Measurements from ENCODE around the gene FHIT. TPM values are rescaled to one million over a fixed set of nuclear protein-coding genes. Genes with fewer than 3 reads are reported as not detected.

Gene FHIT
- total RNA-seq, 1 experiment from 2014 or later = 9.8 TPM

DNA sequence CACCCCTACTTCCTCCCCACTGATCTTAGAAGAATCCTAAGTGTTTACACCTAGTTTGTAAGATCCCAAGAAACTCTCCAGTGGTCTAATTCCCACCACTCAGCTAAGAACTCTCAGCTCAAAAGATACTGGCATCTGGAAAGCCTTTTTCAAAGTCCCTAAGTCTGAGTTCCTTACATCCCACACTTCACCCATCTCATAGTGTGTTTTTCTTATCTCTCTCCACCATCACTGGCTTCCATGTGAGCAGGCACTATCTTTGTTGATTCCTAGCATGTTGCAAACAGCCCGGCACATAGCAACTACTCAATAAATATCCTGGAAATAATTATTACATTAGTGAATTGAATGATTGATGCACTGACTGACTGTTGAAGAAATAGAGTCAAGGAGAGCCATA, 173.7 kb downstream of the FHIT start:
- Histone ChIP-seq H3F3A (ENCODE audit: insufficient read depth, low read depth) (no peaks in the 10 kb centered on the region), H3K36me3 (ENCODE audit: low read depth) (no peaks in the 10 kb centered on the region), H3K4me1 (replicated peaks; ENCODE audit: insufficient read depth) (no peaks in the 10 kb centered on the region), H2AFZ (no peak overlapping the region), H3K9me2 (ENCODE audit: insufficient read depth) (no peaks in the 10 kb centered on the region), H3K4me3 (no peak overlapping the region), H3K79me2 (ENCODE audit: low read depth) (no peaks in the 10 kb centered on the region), H3K27ac (no peak overlapping the region), H3K4me2 (no peak overlapping the region), H3K9me3 (ENCODE audit: insufficient read depth, low read depth) (no peaks in the 10 kb centered on the region), H4K20me1 (ENCODE audit: insufficient read depth) (no peaks in the 10 kb centered on the region), H3K27me3 (ENCODE audit: insufficient read depth, low read depth) (no peaks in the 10 kb centered on the region)
- no peak for TF ChIP-seq EZH2 (IDR thresholded peaks at IDR 0.05; ENCODE audit: low read depth)
- TF ChIP-seq, protein P1, sequence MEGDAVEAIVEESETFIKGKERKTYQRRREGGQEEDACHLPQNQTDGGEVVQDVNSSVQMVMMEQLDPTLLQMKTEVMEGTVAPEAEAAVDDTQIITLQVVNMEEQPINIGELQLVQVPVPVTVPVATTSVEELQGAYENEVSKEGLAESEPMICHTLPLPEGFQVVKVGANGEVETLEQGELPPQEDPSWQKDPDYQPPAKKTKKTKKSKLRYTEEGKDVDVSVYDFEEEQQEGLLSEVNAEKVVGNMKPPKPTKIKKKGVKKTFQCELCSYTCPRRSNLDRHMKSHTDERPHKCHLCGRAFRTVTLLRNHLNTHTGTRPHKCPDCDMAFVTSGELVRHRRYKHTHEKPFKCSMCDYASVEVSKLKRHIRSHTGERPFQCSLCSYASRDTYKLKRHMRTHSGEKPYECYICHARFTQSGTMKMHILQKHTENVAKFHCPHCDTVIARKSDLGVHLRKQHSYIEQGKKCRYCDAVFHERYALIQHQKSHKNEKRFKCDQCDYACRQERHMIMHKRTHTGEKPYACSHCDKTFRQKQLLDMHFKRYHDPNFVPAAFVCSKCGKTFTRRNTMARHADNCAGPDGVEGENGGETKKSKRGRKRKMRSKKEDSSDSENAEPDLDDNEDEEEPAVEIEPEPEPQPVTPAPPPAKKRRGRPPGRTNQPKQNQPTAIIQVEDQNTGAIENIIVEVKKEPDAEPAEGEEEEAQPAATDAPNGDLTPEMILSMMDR (conservative IDR thresholded peaks at IDR 0.05) = no peak
- ChIA-PET POLR2A (ENCODE audit: unreplicated experiment) (interaction anchor here (0.6 kb wide), 1 partner anchor 79 kb away, joined by 6 read pairs; no protein-coding TSS in a partner anchor), CTCF (no interaction called here)
- intact Hi-C loops (cut with micrococcal nuclease; ENCODE audit: unreplicated experiment) = no loop called here
- BruUV-seq (replicated peaks) = no TSS peak
- no peak for DNase-seq

DNA sequence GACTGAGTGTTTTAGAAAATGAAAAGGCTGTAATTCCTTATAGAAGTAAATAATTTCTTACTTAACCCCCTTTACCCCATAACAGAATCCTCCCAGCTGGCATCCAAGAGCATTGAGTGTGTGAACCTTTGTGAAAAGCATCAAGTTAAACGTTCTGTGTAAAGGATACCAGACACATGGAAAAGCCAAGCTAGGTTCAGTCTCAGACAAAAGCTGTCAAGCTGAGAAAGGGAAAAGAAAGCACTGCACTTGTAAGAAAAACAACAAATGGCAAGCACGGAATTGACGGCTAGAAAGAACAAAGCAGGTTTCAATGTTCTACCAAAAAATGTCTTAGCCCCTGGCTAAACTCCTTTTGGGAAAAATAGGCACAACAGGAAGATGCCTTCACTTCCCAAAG, 176.5 kb downstream of the FHIT start:
- Histone ChIP-seq H3F3A (ENCODE audit: insufficient read depth, low read depth) (no peaks in the 10 kb centered on the region), H3K4me3 (no peak overlapping the region), H4K20me1 (ENCODE audit: insufficient read depth) (no peaks in the 10 kb centered on the region), H2AFZ (no peak overlapping the region), H3K9me3 (ENCODE audit: insufficient read depth, low read depth) (no peaks in the 10 kb centered on the region), H3K27ac (no peak overlapping the region), H3K9me2 (ENCODE audit: insufficient read depth) (no peaks in the 10 kb centered on the region), H3K27me3 (ENCODE audit: insufficient read depth, low read depth) (no peaks in the 10 kb centered on the region), H3K79me2 (ENCODE audit: low read depth) (no peaks in the 10 kb centered on the region), H3K36me3 (ENCODE audit: low read depth) (no peaks in the 10 kb centered on the region), H3K4me1 (replicated peaks; ENCODE audit: insufficient read depth) (no peaks in the 10 kb centered on the region), H3K4me2 (no peak overlapping the region)
- no peak for TF ChIP-seq EZH2 (IDR thresholded peaks at IDR 0.05; ENCODE audit: low read depth)
- TF ChIP-seq, protein P1 (conservative IDR thresholded peaks at IDR 0.05) = no peak
- intact Hi-C loops (cut with micrococcal nuclease; ENCODE audit: unreplicated experiment) = no loop called here
- CTCF ChIA-PET = no interaction called here
- no peak for DNase-seq
- POLR2A ChIA-PET (ENCODE audit: unreplicated experiment) = no interaction called here
- no TSS peak for BruUV-seq (replicated peaks)

DNA sequence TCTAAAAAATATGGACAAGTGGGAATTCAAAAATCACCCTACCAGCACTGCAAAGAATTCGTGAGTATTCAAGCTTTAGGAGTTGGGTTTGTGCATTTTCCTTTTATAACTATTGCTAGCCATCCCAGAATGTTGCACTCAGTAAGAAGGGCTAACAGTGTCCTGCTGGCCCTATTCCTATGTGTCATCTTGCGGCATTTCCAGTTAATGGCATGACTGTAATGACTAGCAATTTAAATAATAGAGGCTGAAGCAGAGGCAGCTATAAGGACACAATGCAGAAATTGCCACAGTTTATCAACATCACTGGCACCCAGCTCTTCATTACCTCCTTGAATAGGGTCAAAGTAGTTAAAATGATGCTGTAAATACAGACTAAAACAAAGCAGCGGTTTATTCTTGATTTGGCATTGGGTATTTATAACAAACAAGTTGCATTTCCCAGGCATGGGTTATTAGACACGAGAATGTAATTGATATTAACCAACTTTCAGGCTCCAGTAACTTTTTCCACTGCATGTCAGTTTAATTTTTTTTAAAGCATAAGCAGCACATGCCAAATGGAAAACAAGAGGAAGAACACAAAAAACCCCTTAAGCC, 177.6 kb downstream of the FHIT start:
- Histone ChIP-seq H3F3A (ENCODE audit: insufficient read depth, low read depth) (no peaks in the 10 kb centered on the region), H4K20me1 (ENCODE audit: insufficient read depth) (no peaks in the 10 kb centered on the region), H3K9me2 (ENCODE audit: insufficient read depth) (no peaks in the 10 kb centered on the region), H3K4me3 (no peak overlapping the region), H3K4me1 (replicated peaks; ENCODE audit: insufficient read depth) (no peaks in the 10 kb centered on the region), H2AFZ (no peak overlapping the region), H3K27ac (no peak overlapping the region), H3K79me2 (ENCODE audit: low read depth) (no peaks in the 10 kb centered on the region), H3K4me2 (no peak overlapping the region), H3K36me3 (ENCODE audit: low read depth) (no peaks in the 10 kb centered on the region), H3K9me3 (ENCODE audit: insufficient read depth, low read depth) (no peaks in the 10 kb centered on the region), H3K27me3 (ENCODE audit: insufficient read depth, low read depth) (no peaks in the 10 kb centered on the region)
- no peak for TF ChIP-seq EZH2 (IDR thresholded peaks at IDR 0.05; ENCODE audit: low read depth)
- TF ChIP-seq, protein P1 (conservative IDR thresholded peaks at IDR 0.05) = no peak
- ChIA-PET POLR2A (ENCODE audit: unreplicated experiment) (no interaction called here), CTCF (no interaction called here)
- no TSS peak for BruUV-seq (replicated peaks)
- intact Hi-C loops (cut with micrococcal nuclease; ENCODE audit: unreplicated experiment) = no loop called here
- no peak for DNase-seq

Data from PC-9 (cell line).